ENCODE results near the gene FSTL4. TPM values are rescaled to one million over a fixed set of nuclear protein-coding genes. Genes with fewer than 3 reads are reported as not detected.

FSTL4 gene
- total RNA-seq, 4 donors from 2014 or later = 0.27 TPM; not detected in 3

DNA sequence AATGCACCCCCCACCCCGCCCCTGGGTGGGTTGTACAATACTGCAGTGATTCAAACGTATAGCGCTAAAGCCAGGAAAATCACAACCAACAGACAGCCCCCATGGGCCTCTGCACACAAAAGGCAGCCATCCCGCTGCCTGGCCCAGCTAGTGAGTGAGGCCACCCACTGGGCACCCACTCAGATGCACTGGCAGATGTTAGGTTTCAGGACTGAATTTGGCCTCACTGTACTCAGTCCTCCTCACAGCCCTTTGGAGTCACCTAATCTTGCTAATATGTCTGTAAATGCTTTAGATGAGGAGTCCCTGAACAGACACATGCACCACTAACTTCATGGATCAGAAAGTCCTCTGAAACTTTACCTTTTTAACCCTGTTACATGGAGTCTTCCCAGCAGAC lies 87.7 kb downstream of the FSTL4 start:
- no peaks in the 10 kb centered on the region for H3K36me3 ChIP-seq
- WGBS, 2 donors (ENCODE audit: low coverage in 1 of 2) = 100% methylated on average over 4 of the region's 4 CpGs; no CpG with 5 or more reads in 1 of the 2 donors
- TF ChIP-seq, protein P1, sequence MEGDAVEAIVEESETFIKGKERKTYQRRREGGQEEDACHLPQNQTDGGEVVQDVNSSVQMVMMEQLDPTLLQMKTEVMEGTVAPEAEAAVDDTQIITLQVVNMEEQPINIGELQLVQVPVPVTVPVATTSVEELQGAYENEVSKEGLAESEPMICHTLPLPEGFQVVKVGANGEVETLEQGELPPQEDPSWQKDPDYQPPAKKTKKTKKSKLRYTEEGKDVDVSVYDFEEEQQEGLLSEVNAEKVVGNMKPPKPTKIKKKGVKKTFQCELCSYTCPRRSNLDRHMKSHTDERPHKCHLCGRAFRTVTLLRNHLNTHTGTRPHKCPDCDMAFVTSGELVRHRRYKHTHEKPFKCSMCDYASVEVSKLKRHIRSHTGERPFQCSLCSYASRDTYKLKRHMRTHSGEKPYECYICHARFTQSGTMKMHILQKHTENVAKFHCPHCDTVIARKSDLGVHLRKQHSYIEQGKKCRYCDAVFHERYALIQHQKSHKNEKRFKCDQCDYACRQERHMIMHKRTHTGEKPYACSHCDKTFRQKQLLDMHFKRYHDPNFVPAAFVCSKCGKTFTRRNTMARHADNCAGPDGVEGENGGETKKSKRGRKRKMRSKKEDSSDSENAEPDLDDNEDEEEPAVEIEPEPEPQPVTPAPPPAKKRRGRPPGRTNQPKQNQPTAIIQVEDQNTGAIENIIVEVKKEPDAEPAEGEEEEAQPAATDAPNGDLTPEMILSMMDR (IDR thresholded peaks at IDR 0.05) = no peak
- TF ChIP-seq EP300 (IDR thresholded peaks at IDR 0.05; ENCODE audit: low read depth) = no peak
- TF ChIP-seq POLR2AphosphoS5 (IDR thresholded peaks at IDR 0.05) = no peak
- no peak for TF ChIP-seq POLR2A (IDR thresholded peaks at IDR 0.05)
- H3K4me3 ChIP-seq = no peak overlapping the region
- H3K9me3 ChIP-seq = no peaks in the 10 kb centered on the region
- H3K27ac ChIP-seq = no peak overlapping the region
- intact Hi-C loops (cut with DNase I; ENCODE audit: low total_unique reads) (no loop called here), in situ Hi-C loops (cut with MboI; ENCODE audit: low pct_ligation_motif_present in 1 of 4, low pct_unique_long_range_greater_than_20kb in 1 of 4, low sequenced_read_pairs in 3 of 4) (no loop called here)
- H3K27me3 ChIP-seq = no peaks in the 10 kb centered on the region
- no peaks in the 10 kb centered on the region for H3K4me1 ChIP-seq
- DNase-seq = no peak

DNA sequence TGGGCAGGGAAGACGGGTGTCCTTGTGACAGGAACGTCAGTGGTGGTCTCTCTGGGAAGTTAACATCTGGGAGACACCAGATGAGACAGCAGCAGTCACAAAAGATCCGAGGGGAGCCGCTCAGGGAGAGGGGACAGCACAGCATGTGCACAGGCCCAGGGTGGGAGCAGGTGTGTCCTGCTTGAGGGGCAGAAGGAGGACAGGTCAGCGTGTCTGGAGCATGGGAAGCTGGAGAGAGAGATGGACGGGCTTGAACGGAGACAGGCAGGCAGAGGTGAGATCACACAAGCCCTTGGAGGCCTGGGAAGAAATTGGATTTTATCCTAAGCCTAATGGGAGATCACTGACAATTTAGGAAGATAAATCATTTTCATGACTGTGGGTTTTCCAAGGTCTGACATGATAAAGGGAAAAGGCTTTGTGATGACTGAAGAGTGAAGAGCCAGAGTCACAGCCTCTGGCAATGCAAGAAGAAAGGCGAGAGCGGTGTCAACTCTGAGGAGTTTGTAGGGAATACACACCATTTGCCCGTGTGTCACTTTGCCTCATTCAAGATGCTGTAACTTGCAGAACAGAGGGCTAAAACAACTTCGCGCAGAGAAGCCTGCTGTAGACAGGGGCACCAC lies 88.3 kb downstream of the FSTL4 start:
- Histone ChIP-seq H3K4me1 (no peaks in the 10 kb centered on the region), H3K27me3 (no peaks in the 10 kb centered on the region), H3K4me3 (no peak overlapping the region), H3K36me3 (no peaks in the 10 kb centered on the region), H3K27ac (no peak overlapping the region), H3K9me3 (no peaks in the 10 kb centered on the region)
- no peak for DNase-seq
- intact Hi-C loops (cut with DNase I; ENCODE audit: low total_unique reads) = no loop called here
- in situ Hi-C loops (cut with MboI; ENCODE audit: low pct_ligation_motif_present in 1 of 4, low pct_unique_long_range_greater_than_20kb in 1 of 4, low sequenced_read_pairs in 3 of 4) = no loop called here
- 89 to 93% methylated on average over 8 to 12 of the region's 12 CpGs for WGBS, 2 donors (ENCODE audit: low coverage in 1 of 2)
- TF ChIP-seq POLR2A (IDR thresholded peaks at IDR 0.05) (no peak), POLR2AphosphoS5 (IDR thresholded peaks at IDR 0.05) (no peak), EP300 (IDR thresholded peaks at IDR 0.05; ENCODE audit: low read depth) (no peak)
- TF ChIP-seq, protein P1 (IDR thresholded peaks at IDR 0.05) = no peak

DNA sequence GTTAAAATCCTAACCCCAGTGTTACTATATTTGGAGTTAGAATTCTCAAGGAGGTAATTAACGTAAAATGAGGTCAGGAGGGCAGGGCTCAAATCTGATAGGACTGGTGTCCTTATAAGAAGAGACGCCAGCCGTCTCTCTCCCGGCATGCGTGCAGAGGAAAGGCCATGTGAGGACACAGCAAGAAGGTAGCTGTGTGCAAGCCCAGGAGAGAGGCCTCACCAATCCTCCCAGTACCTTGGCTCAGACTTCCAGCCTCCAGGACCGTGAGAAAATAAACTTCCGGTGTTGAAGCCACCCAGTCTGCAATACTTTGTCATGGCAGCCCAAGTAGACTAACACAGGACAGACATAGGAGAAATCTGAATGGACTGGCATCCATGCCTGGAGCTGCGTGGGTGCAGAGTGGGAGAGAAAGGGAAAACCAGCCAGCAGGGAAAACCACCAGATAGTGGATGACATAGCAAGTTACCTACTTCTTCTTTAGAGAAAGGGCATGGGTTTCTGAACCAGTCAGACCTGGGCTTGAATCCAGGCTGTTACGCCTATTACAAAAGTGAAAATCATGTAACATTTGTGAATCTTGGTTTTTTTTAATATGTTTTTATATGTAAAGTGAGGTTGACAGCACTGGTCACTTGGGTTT lies 89.2 kb downstream of the FSTL4 start:
- intact Hi-C loops (cut with DNase I; ENCODE audit: low total_unique reads) (no loop called here), in situ Hi-C loops (cut with MboI; ENCODE audit: low pct_ligation_motif_present in 1 of 4, low pct_unique_long_range_greater_than_20kb in 1 of 4, low sequenced_read_pairs in 3 of 4) (no loop called here)
- Histone ChIP-seq H3K9me3 (no peaks in the 10 kb centered on the region), H3K4me1 (no peaks in the 10 kb centered on the region), H3K27me3 (no peaks in the 10 kb centered on the region), H3K36me3 (no peaks in the 10 kb centered on the region), H3K27ac (no peak overlapping the region), H3K4me3 (no peak overlapping the region)
- no peak for DNase-seq
- 75 to 76% methylated on average over 2 to 9 of the region's 9 CpGs for WGBS, 2 donors (ENCODE audit: low coverage in 1 of 2)
- TF ChIP-seq POLR2A (IDR thresholded peaks at IDR 0.05) (no peak), EP300 (IDR thresholded peaks at IDR 0.05; ENCODE audit: low read depth) (no peak), POLR2AphosphoS5 (IDR thresholded peaks at IDR 0.05) (no peak)
- TF ChIP-seq, protein P1 (IDR thresholded peaks at IDR 0.05) = no peak

DNA sequence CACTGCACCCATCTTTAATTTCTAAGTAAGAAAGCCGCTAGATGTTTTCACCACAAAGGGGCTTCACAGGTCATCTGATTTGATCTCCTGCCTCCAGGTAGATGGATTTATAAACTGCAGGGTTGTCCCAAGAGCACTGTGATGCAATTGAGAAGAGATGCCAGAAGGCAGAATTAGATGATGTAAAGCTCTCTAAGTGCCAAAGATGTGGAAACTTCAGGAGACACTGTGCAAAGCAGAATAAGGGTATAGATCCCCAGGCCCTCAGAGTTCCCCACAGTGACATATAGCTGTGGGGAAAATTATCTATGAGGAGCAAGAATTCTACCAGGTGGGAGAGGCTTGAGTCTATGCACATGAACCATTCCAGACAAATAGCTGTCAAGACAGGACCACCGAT lies 90.5 kb downstream of the FSTL4 start:
- H3K9me3 ChIP-seq = no peaks in the 10 kb centered on the region
- no peaks in the 10 kb centered on the region for H3K27me3 ChIP-seq
- H3K4me3 ChIP-seq = no peak overlapping the region
- intact Hi-C loops (cut with DNase I; ENCODE audit: low total_unique reads) = no loop called here
- no peaks in the 10 kb centered on the region for H3K36me3 ChIP-seq
- DNase-seq = no peak
- 91 to 100% methylated on average over 2 of the region's 2 CpGs for WGBS, 2 donors (ENCODE audit: low coverage in 1 of 2)
- no peak overlapping the region for H3K27ac ChIP-seq
- TF ChIP-seq, protein P1 (IDR thresholded peaks at IDR 0.05) = no peak
- TF ChIP-seq EP300 (IDR thresholded peaks at IDR 0.05; ENCODE audit: low read depth) (no peak), POLR2A (IDR thresholded peaks at IDR 0.05) (no peak), POLR2AphosphoS5 (IDR thresholded peaks at IDR 0.05) (no peak)
- in situ Hi-C loops (cut with MboI; ENCODE audit: low pct_ligation_motif_present in 1 of 4, low pct_unique_long_range_greater_than_20kb in 1 of 4, low sequenced_read_pairs in 3 of 4) = no loop called here
- no peaks in the 10 kb centered on the region for H3K4me1 ChIP-seq

All from transverse colon (tissue), 4 donors.